Esophagus muscularis mucosa (tissue), 4 donors: ENCODE measurements around the gene CITED2. TPM values are rescaled to one million over a fixed set of nuclear protein-coding genes. Genes with fewer than 3 reads are reported as not detected.

Experiments used
- DNase-seq: peaks from one replicate; pipeline ENCODE4 v3.0.0-alpha.2; 2017; ENCODE audit errors: extremely low spot score
- H3K27ac ChIP-seq, 4 donors: fragments of 200-600 bp; sonication (generic); replicated peaks in 1 of 4; 1 replicate in 3 of 4; 2 replicates in 1 of 4; pipeline ENCODE4 v1.5.1; 2016 to 2019; ENCODE audit warnings: mild to moderate bottlenecking in 1 of 4
- H3K27me3 ChIP-seq, 4 donors: fragments of 200-600 bp; sonication (generic); one replicate each; pipeline versions ENCODE4 v1.5.1 to v1.6.0; 2016 to 2019
- H3K36me3 ChIP-seq, 4 donors: fragments of 200-600 bp; sonication (generic); one replicate each; pipeline ENCODE4 v1.5.1; 2016 to 2019
- H3K4me1 ChIP-seq, 4 donors: fragments of 200-600 bp; sonication (generic); one replicate each; pipeline ENCODE4 v1.5.1; 2016 to 2019
- H3K4me3 ChIP-seq, 4 donors: fragments of 200-600 bp; sonication (generic); 1 replicate in 2 of 4; 2 replicates in 2 of 4; pipeline ENCODE4 v1.5.1; 2016 to 2019; ENCODE audit warnings: mild to moderate bottlenecking in 4 of 4, moderate library complexity in 1 of 4
- H3K9me3 ChIP-seq, 4 donors: fragments of 200-600 bp; sonication (generic); 1 replicate in 3 of 4; 2 replicates in 1 of 4; pipeline ENCODE4 v1.5.1; 2016 to 2019
- CTCF ChIP-seq, 3 experiments: fragments of 200-600 bp in 2 of 3; fragments of 450-650 bp in 1 of 3; sonication (generic) in 2 of 3; IDR thresholded peaks; one replicate each; pipeline ENCODE4 v1.5.1; 2017 to 2019; ENCODE audit warnings: antibody characterized with exemption in 3 of 3, mild to moderate bottlenecking in 2 of 3, moderate library complexity in 1 of 3
- EP300 ChIP-seq: sonication (generic); formaldehyde crosslinking; IDR thresholded peaks from one replicate; pipeline ENCODE4 v1.6.1; 2017; ENCODE audit warnings: antibody characterized with exemption
- POLR2A ChIP-seq: fragments of 450-650 bp; IDR thresholded peaks from one replicate; pipeline ENCODE4 v1.6.1; 2017; ENCODE audit warnings: antibody characterized with exemption, moderate library complexity, mild to moderate bottlenecking, low read depth
- POLR2AphosphoS5 ChIP-seq, 2 donors: sonication (generic); formaldehyde crosslinking; IDR thresholded peaks; one replicate each; pipeline ENCODE4 v1.6.1; 2017; ENCODE audit warnings: antibody characterized with exemption in 2 of 2
- WGBS: methylation state at CpG from one replicate; pipeline ENCODE4 v1.1.5; 2018; 5-methylcytosine and 5-hydroxymethylcytosine counted together
- intact Hi-C: fragments of 100-400 bp; cut with DNase I; formaldehyde crosslinking; loops from one replicate; pipeline ENCODE4 v1.15.1; 2023
- total RNA-seq, 4 donors: library from RNA; depleted of rRNA; stranded (reverse); fragments of >200 nt; gene quantifications; one replicate each; pipeline versions ENCODE4 v1.1.0 to v1.2.1, GENCODE V29; 2016

The CITED2 gene
- total RNA-seq, 4 donors from 2014 or later: 144 to 844 (median 324) TPM

GRCh38 chr6:139334806-139335446 is 39.5 kb downstream of the CITED2 start:
- H3K4me3 ChIP-seq: no peak overlapping the region
- WGBS: 38% methylated on average over 5 of the region's 5 CpGs

DNA sequence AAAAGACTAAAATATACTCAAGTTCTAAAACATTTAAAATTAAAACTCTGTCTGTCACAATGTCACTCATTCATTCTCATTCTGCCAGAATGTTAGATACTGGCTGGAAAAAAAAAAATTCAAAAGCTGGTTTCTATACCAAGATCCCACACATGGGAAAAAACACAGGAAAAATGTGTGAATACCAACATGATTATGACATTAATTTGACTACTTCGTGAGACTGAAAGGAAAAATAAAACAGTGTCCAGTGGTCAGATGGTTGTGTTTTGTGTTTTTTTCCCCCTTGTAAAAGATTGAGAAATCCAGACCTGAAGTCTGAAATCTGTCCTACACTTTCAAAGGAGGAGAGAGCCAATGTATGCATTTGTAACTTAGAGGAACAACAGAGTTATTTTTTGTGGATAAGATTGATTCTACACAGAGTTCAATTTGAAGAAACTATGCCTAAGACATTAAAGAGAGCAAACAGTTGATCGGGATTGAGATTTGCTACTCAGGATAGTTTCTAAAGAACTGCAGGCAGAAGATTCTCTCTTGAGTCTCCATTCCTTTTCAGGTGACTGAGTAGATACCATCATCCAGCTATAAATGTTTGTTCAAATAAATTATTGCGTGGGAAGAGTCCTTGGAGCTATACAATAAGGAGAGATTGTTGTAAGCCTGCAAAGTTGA is 43.5 kb downstream of the CITED2 start:
- H3K36me3 ChIP-seq: no peaks in the 10 kb centered on the region
- H3K27me3 ChIP-seq: no peaks in the 10 kb centered on the region
- TF ChIP-seq CTCF (IDR thresholded peaks at IDR 0.05) (no peak), POLR2A (no peak)
- no peak overlapping the region for H3K27ac ChIP-seq
- DNase-seq: no peak
- intact Hi-C loops: no loop called here
- no peak overlapping the region for H3K4me3 ChIP-seq
- H3K4me1 ChIP-seq: peaks cover 0 to 14% (median 9%) of the 10 kb centered on the region in 4 donors
- H3K9me3 ChIP-seq: no peaks in the 10 kb centered on the region
- 72% methylated on average over 3 of the region's 3 CpGs for WGBS

More at GRCh38 chr6:139334806-139335446, 39.5 kb downstream of the CITED2 start:
- Histone ChIP-seq H3K27ac (peak overlapping the region; percentile 6 to 60 (median 50)), H3K9me3 (no peaks in the 10 kb centered on the region), H3K36me3 (no peaks in the 10 kb centered on the region), H3K27me3 (no peaks in the 10 kb centered on the region), H3K4me1 (peaks cover 2 to 26% (median 20%) of the 10 kb centered on the region in 4 donors)
- peak in 1 of 2 donors; percentile 65 for TF ChIP-seq POLR2AphosphoS5 (IDR thresholded peaks at IDR 0.05)
- TF ChIP-seq CTCF (IDR thresholded peaks at IDR 0.05): no peak
- DNase-seq: no peak
- intact Hi-C loops: loop anchor here (5.0 kb wide), 1 partner anchor 38 kb away; no protein-coding TSS in a partner anchor

GRCh38 chr6:139330306-139330705 is 44.1 kb downstream of the CITED2 start:
- Histone ChIP-seq H3K4me1 (peaks cover 0 to 8% (median 6%) of the 10 kb centered on the region in 4 donors), H3K27ac (no peak overlapping the region), H3K36me3 (no peaks in the 10 kb centered on the region), H3K9me3 (no peaks in the 10 kb centered on the region), H3K27me3 (no peaks in the 10 kb centered on the region), H3K4me3 (no peak overlapping the region)
- no peak for TF ChIP-seq EP300
- no peak for TF ChIP-seq POLR2AphosphoS5 (IDR thresholded peaks at IDR 0.05)
- no peak for TF ChIP-seq POLR2A
- TF ChIP-seq CTCF (IDR thresholded peaks at IDR 0.05): no peak
- intact Hi-C loops: no loop called here
- DNase-seq: no peak
- WGBS: 88% methylated on average over 5 of the region's 5 CpGs

- intact Hi-C loops: no loop called here
- H3K9me3 ChIP-seq: no peaks in the 10 kb centered on the region
These were observed 45.2 kb downstream of the CITED2 start for GRCh38 chr6:139329224-139329623.

More at GRCh38 chr6:139329224-139329623, 45.2 kb downstream of the CITED2 start:
- no peaks in the 10 kb centered on the region for H3K4me1 ChIP-seq
- TF ChIP-seq CTCF (IDR thresholded peaks at IDR 0.05): no peak
- no peaks in the 10 kb centered on the region for H3K27me3 ChIP-seq
- WGBS: 91% methylated on average over 3 of the region's 3 CpGs
- DNase-seq: no peak
- H3K4me3 ChIP-seq: no peak overlapping the region
- H3K36me3 ChIP-seq: no peaks in the 10 kb centered on the region
- H3K27ac ChIP-seq: no peak overlapping the region
